ENCODE measurements around the gene HNRNPK.
A peak's percentile ranks its signal among the peaks of the same experiment; 100 is the strongest.
"Not testable (repeated sequence)": the region's sequence is repeated elsewhere in the genome, so short reads cannot be mapped to it uniquely, and the experiment has no call there.

HNRNPK gene

DNA sequence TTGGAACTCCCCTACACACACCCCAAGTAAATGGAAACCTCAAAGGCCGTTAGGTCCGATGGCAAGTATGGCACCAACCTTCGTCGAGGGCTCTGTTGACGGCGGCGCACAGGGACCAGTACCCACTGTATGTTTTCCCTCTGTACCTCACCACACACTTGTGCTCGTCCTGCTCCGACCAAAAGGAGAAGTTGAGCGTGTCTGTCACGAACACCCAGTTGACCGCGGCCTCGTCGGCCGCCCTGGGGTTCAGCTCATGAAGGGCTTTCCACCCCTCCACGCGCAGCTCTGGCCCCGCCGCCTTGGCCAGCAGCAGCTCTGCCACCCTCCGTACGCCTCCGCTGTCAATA is 24.0 kb downstream of the HNRNPK start:
- H3K27ac ChIP-seq, result peak overlapping the region; percentile 95
- TF ChIP-seq ZFX (IDR thresholded peaks at IDR 0.05; ENCODE audit: borderline replicate concordance), result no peak

DNA sequence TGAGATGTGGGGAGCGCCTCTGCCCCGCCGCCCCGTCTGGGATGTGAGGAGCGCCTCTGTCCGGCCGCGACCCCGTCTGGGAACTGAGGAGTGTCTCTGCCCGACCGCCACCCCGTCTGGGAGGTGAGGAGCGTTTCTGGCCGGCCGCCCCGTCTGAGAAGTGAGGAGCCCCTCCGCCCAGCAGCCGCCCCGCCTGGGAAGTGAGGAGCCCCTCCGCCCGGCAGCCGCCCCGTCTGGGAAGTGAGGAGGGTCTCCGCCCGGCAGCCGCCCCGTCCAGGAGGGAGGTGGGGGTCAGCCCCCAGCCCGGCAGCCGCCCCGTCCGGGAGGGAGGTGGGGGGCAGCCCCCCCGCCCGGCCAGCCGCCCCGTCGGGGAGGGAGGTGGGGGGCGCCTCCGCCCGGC is 31.9 kb downstream of the HNRNPK start:
- not testable (repeated sequence) for H3K27ac ChIP-seq

DNA sequence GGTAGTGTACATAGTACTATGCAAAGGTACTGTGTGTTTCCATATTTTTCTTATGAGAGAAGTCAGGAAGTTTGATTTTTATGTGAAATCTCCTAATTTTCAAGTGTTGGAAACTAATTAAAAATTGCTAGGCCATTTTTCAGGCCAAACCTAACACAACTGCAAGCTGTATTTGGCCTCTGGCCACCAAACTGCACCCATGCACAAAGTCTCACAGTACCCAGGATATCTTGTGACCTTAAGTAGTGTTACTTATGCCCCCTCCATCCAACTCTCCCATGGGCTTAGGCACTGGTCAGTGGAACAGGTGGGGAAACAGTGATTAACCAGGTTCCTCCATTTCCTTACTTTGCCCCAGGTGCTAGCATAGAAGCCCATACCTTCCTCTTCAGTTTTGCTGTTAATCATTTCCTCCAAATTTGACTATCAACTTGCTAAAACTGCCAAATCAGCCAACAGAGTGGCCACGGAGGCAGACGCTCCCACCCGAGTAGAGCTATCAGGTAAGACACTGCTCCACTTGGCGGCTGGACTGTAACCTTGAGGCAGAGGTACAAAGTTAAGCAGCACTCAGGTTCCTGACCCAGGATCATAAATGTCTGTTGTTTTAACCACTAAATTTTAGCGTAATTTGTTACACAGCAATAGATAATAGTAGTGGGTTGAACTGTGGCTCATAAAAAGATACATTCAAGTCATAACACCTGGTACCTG is 39.3 kb downstream of the HNRNPK start:
- no peak for TF ChIP-seq ZFX (IDR thresholded peaks at IDR 0.05; ENCODE audit: borderline replicate concordance)
- TF ChIP-seq, protein P1, sequence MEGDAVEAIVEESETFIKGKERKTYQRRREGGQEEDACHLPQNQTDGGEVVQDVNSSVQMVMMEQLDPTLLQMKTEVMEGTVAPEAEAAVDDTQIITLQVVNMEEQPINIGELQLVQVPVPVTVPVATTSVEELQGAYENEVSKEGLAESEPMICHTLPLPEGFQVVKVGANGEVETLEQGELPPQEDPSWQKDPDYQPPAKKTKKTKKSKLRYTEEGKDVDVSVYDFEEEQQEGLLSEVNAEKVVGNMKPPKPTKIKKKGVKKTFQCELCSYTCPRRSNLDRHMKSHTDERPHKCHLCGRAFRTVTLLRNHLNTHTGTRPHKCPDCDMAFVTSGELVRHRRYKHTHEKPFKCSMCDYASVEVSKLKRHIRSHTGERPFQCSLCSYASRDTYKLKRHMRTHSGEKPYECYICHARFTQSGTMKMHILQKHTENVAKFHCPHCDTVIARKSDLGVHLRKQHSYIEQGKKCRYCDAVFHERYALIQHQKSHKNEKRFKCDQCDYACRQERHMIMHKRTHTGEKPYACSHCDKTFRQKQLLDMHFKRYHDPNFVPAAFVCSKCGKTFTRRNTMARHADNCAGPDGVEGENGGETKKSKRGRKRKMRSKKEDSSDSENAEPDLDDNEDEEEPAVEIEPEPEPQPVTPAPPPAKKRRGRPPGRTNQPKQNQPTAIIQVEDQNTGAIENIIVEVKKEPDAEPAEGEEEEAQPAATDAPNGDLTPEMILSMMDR (IDR thresholded peaks at IDR 0.05), result no peak
- no peak overlapping the region for H3K27ac ChIP-seq

- TF ChIP-seq ZFX (IDR thresholded peaks at IDR 0.05; ENCODE audit: borderline replicate concordance), result no peak
- TF ChIP-seq, protein P1 (IDR thresholded peaks at IDR 0.05), result peak; percentile 77
- H3K27ac ChIP-seq, result no peak overlapping the region
Measured at GRCh38 chr9:83937861-83938455, 42.1 kb downstream of the HNRNPK start.

DNA sequence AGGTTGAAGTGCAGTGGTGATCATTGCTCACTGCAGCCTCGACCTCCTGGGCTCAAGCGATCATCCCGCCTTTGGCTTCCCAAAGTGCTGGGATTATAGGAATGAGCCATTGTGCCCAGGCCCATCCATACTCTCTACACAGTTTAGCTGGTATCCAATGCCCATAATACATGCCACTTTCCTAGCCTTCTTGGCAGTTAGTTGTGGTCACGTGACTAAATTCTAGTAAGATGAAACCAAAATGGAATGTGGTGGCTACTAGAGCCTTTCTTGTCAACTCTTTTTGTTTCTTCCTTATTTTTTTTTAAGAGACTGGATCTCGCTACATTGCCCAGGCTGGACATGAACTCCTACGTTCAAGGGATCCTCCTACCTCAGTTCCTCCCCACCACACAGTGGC is 43.5 kb downstream of the HNRNPK start:
- no peak overlapping the region for H3K27ac ChIP-seq
- TF ChIP-seq ZFX (IDR thresholded peaks at IDR 0.05; ENCODE audit: borderline replicate concordance), result no peak
- TF ChIP-seq, protein P1 (IDR thresholded peaks at IDR 0.05), result no peak

DNA sequence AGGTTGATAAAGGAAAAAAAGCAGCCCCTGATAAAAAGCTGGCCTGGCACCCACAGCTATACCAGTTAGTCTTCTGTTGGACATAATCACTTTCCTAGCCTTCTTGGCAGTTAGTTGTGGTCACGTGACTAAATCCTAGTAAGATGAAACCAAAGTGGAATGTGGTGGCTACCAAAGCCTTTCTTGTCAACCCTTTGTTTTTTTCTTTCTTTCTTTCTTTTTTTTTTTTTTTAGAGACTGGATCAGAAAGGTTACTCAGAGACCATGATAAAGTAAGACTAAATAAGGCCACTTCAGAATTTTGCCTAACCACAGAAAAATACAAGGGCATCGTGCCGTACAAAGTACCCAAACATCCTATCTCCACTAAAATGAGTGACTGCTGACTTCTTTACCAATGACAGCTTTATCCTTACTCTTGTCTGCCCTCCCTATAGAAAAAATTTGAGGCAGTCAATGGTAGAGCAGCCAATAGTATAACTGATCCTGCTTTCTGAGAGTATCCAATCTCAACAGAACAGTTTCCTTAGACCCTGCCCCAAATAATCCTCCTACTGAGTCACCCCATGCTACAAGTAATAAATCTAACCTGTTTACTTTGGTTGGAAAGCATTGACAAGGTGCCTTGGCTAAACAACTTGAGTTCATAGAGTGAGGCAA is 44.6 kb downstream of the HNRNPK start:
- TF ChIP-seq, protein P1 (IDR thresholded peaks at IDR 0.05), result no peak
- no peak for TF ChIP-seq ZFX (IDR thresholded peaks at IDR 0.05; ENCODE audit: borderline replicate concordance)
- no peak overlapping the region for H3K27ac ChIP-seq

- TF ChIP-seq, protein P1 (IDR thresholded peaks at IDR 0.05), result no peak
- TF ChIP-seq ZFX (IDR thresholded peaks at IDR 0.05; ENCODE audit: borderline replicate concordance), result no peak
- H3K27ac ChIP-seq, result no peak overlapping the region
Measured at GRCh38 chr9:83934569-83935275, 45.3 kb downstream of the HNRNPK start.

- H3K27ac ChIP-seq, result no peak overlapping the region
- no peak for TF ChIP-seq ZFX (IDR thresholded peaks at IDR 0.05; ENCODE audit: borderline replicate concordance)
- TF ChIP-seq, protein P1 (IDR thresholded peaks at IDR 0.05), result no peak
Measured at GRCh38 chr9:83933790-83934189, 46.2 kb downstream of the HNRNPK start.
